IMR-90 (cell line): ENCODE results near the gene OR8B4. TPM values are rescaled to one million over a fixed set of nuclear protein-coding genes. Genes with fewer than 3 reads are reported as not detected.

Source experiments
- ATAC-seq: fragments of 200-7000 bp; cut with Tn5 transposase; 2 replicates; pipeline ENCODE4 v1.9.1; 2020; ENCODE audit warnings: low read depth, mild to moderate bottlenecking, moderate library complexity
- BruUV-seq: library from RNA; stranded (reverse); fragments of 400-500 nt; replicated peaks from 2 replicates; lab custom pipeline; 2021; lab: Mats Ljungman, UMichigan
- CTCF ChIA-PET: fragments of 300-600 bp; formaldehyde crosslinking; extraction: SDS; loops from one replicate; lab custom pipeline; 2021; ENCODE audit warnings: antibody characterized with exemption; lab: Yijun Ruan, JAX
- POLR2A ChIA-PET: fragments of 300-600 bp; sonication (Branson Sonifier 250); formaldehyde crosslinking; loops from one replicate; lab custom pipeline; 2022; ENCODE audit warnings: antibody characterized with exemption; ENCODE audit not compliant: unreplicated experiment; lab: Charles Lee
- DNase-seq: peaks from one replicate; pipeline ENCODE4 v3.0.0; 2013
- H2AFZ ChIP-seq: replicated peaks from 2 replicates; pipeline ENCODE3; 2013; ENCODE audit warnings: low read length, mild to moderate bottlenecking; ENCODE audit not compliant: poor library complexity
- H2AK5ac ChIP-seq: 2 replicates; pipeline ENCODE4 v1.6.1; 2013; ENCODE audit warnings: low read depth, low read length, inconsistent platforms
- H2AK9ac ChIP-seq: replicated peaks from 2 replicates; pipeline ENCODE3; 2013; ENCODE audit warnings: mild to moderate bottlenecking, low read depth, low read length, moderate library complexity; ENCODE audit not compliant: poor library complexity
- H2BK120ac ChIP-seq: 2 replicates; pipeline ENCODE4 v1.6.1; 2013; ENCODE audit warnings: low read depth, low read length, inconsistent platforms
- H2BK15ac ChIP-seq: 3 replicates; pipeline ENCODE4 v1.6.1; 2013; ENCODE audit warnings: low read depth, low read length, inconsistent platforms
- H2BK20ac ChIP-seq: 2 replicates; pipeline ENCODE4 v1.6.1; 2013; ENCODE audit warnings: low read depth, mild to moderate bottlenecking, inconsistent platforms, low read length, moderate library complexity
- H2BK5ac ChIP-seq: 2 replicates; pipeline ENCODE4 v1.6.1; 2013; ENCODE audit warnings: mild to moderate bottlenecking, low read depth, low read length, inconsistent platforms; ENCODE audit not compliant: poor library complexity, severe bottlenecking
- H3K14ac ChIP-seq: replicated peaks from 2 replicates; pipeline ENCODE4 v1.6.1; 2013; ENCODE audit warnings: low read depth, low read length, inconsistent platforms
- H3K18ac ChIP-seq: 2 replicates; pipeline ENCODE4 v1.6.1; 2013; ENCODE audit warnings: low read depth, low read length, control low read depth
- H3K23ac ChIP-seq: 2 replicates; pipeline ENCODE4 v1.6.1; 2013; ENCODE audit warnings: low read depth, low read length, inconsistent platforms
- H3K27ac ChIP-seq: 2 replicates; pipeline ENCODE4 v1.5.1; 2013; ENCODE audit warnings: mild to moderate bottlenecking, control low read depth, low read length; ENCODE audit not compliant: insufficient read depth
- H3K27me3 ChIP-seq: 2 replicates; pipeline ENCODE4 v1.6.1; 2013; ENCODE audit warnings: low read length; ENCODE audit not compliant: control insufficient read depth, insufficient read depth
- H3K36me3 ChIP-seq: 2 replicates; pipeline ENCODE4 v1.6.1; 2013; ENCODE audit warnings: low read length, mixed read lengths; ENCODE audit not compliant: control insufficient read depth, insufficient read depth
- H3K4ac ChIP-seq: 2 replicates; pipeline ENCODE4 v1.6.1; 2013; ENCODE audit warnings: low read depth, low read length, inconsistent platforms
- H3K4me1 ChIP-seq: 2 replicates; pipeline ENCODE4 v1.6.1; 2013; ENCODE audit warnings: low read length, mixed read lengths; ENCODE audit not compliant: control insufficient read depth, insufficient read depth
- H3K4me2 ChIP-seq: 2 replicates; pipeline ENCODE4 v1.6.1; 2013; ENCODE audit warnings: low read depth, mild to moderate bottlenecking, control low read depth, low read length, moderate library complexity
- H3K4me3 ChIP-seq: 2 replicates; pipeline ENCODE4 v1.5.1; 2013; ENCODE audit warnings: low read depth, mild to moderate bottlenecking, control low read depth, low read length, moderate library complexity; ENCODE audit not compliant: insufficient read depth
- H3K56ac ChIP-seq: 2 replicates; pipeline ENCODE4 v1.6.1; 2013; ENCODE audit warnings: low read length, inconsistent platforms; ENCODE audit not compliant: insufficient read depth; ENCODE audit errors: extremely low read depth
- H3K79me1 ChIP-seq, 2 experiments: 2 replicates each; pipeline ENCODE4 v1.6.1; 2013; ENCODE audit warnings: low read length in 2 of 2, inconsistent platforms in 1 of 2, low read depth in 1 of 2
- H3K9ac ChIP-seq: 2 replicates; pipeline ENCODE4 v1.6.1; 2013; ENCODE audit warnings: low read depth, low read length, control low read depth
- H3K9me1 ChIP-seq: 2 replicates; pipeline ENCODE4 v1.6.1; 2013; ENCODE audit warnings: low read length, inconsistent platforms; ENCODE audit not compliant: insufficient read depth
- H3K9me3 ChIP-seq: 2 replicates; pipeline ENCODE4 v1.6.1; 2013; ENCODE audit warnings: low read length; ENCODE audit not compliant: control insufficient read depth, insufficient read depth
- H4K20me1 ChIP-seq: 2 replicates; pipeline ENCODE4 v1.6.1; 2013; ENCODE audit warnings: low read length, inconsistent platforms; ENCODE audit not compliant: insufficient read depth
- H4K5ac ChIP-seq: 2 replicates; pipeline ENCODE4 v1.6.1; 2013; ENCODE audit warnings: mild to moderate bottlenecking, low read depth, low read length, control low read depth
- H4K8ac ChIP-seq, 2 experiments: 2 replicates each; pipeline ENCODE4 v1.6.1; 2013; ENCODE audit warnings: low read depth in 2 of 2, low read length in 2 of 2, control low read depth in 1 of 2, inconsistent platforms in 1 of 2
- H4K91ac ChIP-seq: 2 replicates; pipeline ENCODE4 v1.6.1; 2013; ENCODE audit warnings: low read depth, low read length, inconsistent platforms; ENCODE audit not compliant: insufficient read depth
- BHLHE40 ChIP-seq: fragments of 150-350 bp; IDR thresholded peaks from 2 replicates; pipeline ENCODE4 v1.6.1; 2016; ENCODE audit warnings: mild to moderate bottlenecking, low read depth, low read length
- CEBPB ChIP-seq: IDR thresholded peaks from 2 replicates; pipeline ENCODE4 v1.6.1; 2012; ENCODE audit warnings: low read depth, low read length, improper control_type of control experiment
- FOS ChIP-seq: fragments of 150-350 bp; IDR thresholded peaks from 2 replicates; pipeline ENCODE4 v1.6.1; 2016; ENCODE audit warnings: low read depth, low read length
- MAFK ChIP-seq: IDR thresholded peaks from 2 replicates; pipeline ENCODE4 v1.6.1; 2012; ENCODE audit warnings: low read depth, low read length, improper control_type of control experiment
- MXI1 ChIP-seq: IDR thresholded peaks from 2 replicates; pipeline ENCODE4 v1.6.1; 2012; ENCODE audit warnings: low read depth, mild to moderate bottlenecking, low read length, moderate library complexity, borderline replicate concordance
- NFE2L2 ChIP-seq: fragments of 150-350 bp; IDR thresholded peaks from 2 replicates; pipeline ENCODE4 v1.6.1; 2016; ENCODE audit warnings: low read depth, mild to moderate bottlenecking, low read length
- POLR2A ChIP-seq: IDR thresholded peaks from 2 replicates; pipeline ENCODE4 v1.6.1; 2012; ENCODE audit warnings: mild to moderate bottlenecking, low read depth, low read length
- WGBS, 2 experiments: methylation state at CpG; one replicate each; pipeline versions ENCODE4 v1.1.5 to v1.1.7; 2013; ENCODE audit warnings: missing lambda C conversion rate in 2 of 2; ENCODE audit not compliant: insufficient read length in 1 of 2; ENCODE audit errors: extremely low coverage in 2 of 2; 5-methylcytosine and 5-hydroxymethylcytosine counted together
- dilution Hi-C: fragments of 300-500 bp; cut with HindIII; formaldehyde crosslinking; loops from one replicate; pipeline ENCODE4 v1.14.3; 2018; ENCODE audit warnings: low sequenced_read_pairs; ENCODE audit not compliant: unreplicated experiment
- in situ Hi-C: fragments of 300-500 bp; cut with MboI; formaldehyde crosslinking; loops from 3 replicates; pipeline ENCODE4 v1.14.3; 2019; ENCODE audit warnings: low sequenced_read_pairs, inconsistent platforms, mixed read lengths
- intact Hi-C: fragments of 100-400 bp; cut with micrococcal nuclease; formaldehyde crosslinking; loops from 2 replicates; pipeline ENCODE4 v1.10.0; 2022
- polyA plus RNA-seq, 3 experiments: library from polyadenylated mRNA; depleted of rRNA; stranded (reverse); fragments of >200 nt; gene quantifications; 2 replicates each; pipeline ENCODE4 v1.2.3, GENCODE V29; 2012; ENCODE audit warnings: low replicate concordance in 1 of 3
- total RNA-seq: library from RNA; depleted of rRNA; stranded (reverse); fragments of >200 nt; gene quantifications from 2 replicates; pipeline ENCODE4 v1.2.3, GENCODE V29; 2012
- TF ChIP-seq, protein P1 (sequence below): fragments of 150-350 bp; IDR thresholded peaks from 2 replicates; pipeline ENCODE4 v1.6.1; 2017; ENCODE audit warnings: mild to moderate bottlenecking, antibody characterized with exemption, low read length, low read depth

OR8B4 gene
- total and polyA plus RNA-seq, 2 of the 4 experiments (the other 2 are of a cell fraction), result not detected

DNA sequence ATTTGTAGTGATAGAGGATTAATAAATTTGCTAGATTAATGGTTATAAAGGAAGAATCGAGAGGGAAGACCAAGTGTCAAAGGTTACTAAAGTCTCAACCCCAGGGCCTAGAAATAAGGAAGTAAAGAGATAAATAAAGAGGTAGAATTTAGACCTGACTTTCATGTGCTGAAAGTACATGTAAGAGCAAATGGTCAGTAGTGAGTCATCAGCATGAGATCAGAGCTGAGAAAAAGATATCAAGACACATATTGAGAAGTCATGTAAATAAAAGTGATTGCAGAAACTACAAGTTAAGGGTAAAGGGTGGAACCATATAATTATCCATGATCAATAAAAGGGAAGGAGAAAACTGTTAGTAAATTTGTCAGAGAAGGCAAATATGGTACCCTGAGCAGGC lies 22.2 kb upstream of the OR8B4 start:
- ChIA-PET POLR2A (no interaction called here), CTCF (no interaction called here)
- DNase-seq (peak; percentile 15), ATAC-seq (no peak)
- Histone ChIP-seq H4K91ac (no peak overlapping the region), H2BK5ac (no peak overlapping the region), H3K27me3 (no peaks in the 10 kb centered on the region), H3K4me3 (no peak overlapping the region), H2AK5ac (no peak overlapping the region), H2BK15ac (no peak overlapping the region), H4K20me1 (no peaks in the 10 kb centered on the region), H3K9me1 (no peaks in the 10 kb centered on the region), H2AK9ac (no peak overlapping the region), H2AFZ (no peak overlapping the region), H4K5ac (no peak overlapping the region), H3K14ac (no peak overlapping the region), H3K4me1 (no peaks in the 10 kb centered on the region), H3K18ac (no peak overlapping the region), H3K4ac (no peak overlapping the region), H3K4me2 (no peak overlapping the region), H2BK120ac (no peak overlapping the region), H3K9ac (no peak overlapping the region), H4K8ac (no peak overlapping the region), H2BK20ac (no peak overlapping the region), H3K36me3 (no peaks in the 10 kb centered on the region), H3K9me3 (no peaks in the 10 kb centered on the region), H3K27ac (no peak overlapping the region), H3K56ac (no peak overlapping the region), H3K23ac (no peak overlapping the region), H3K79me1 (no peaks in the 10 kb centered on the region)
- 14% methylated on average over 1 of the region's 1 CpG; no CpG with 5 or more reads in 1 of the 2 experiments for WGBS, 2 experiments
- TF ChIP-seq NFE2L2 (no peak), CEBPB (no peak), MAFK (no peak), POLR2A (no peak), BHLHE40 (no peak), MXI1 (no peak), FOS (no peak)
- TF ChIP-seq, protein P1, sequence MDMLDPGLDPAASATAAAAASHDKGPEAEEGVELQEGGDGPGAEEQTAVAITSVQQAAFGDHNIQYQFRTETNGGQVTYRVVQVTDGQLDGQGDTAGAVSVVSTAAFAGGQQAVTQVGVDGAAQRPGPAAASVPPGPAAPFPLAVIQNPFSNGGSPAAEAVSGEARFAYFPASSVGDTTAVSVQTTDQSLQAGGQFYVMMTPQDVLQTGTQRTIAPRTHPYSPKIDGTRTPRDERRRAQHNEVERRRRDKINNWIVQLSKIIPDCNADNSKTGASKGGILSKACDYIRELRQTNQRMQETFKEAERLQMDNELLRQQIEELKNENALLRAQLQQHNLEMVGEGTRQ, result no peak
- BruUV-seq, result no TSS peak
- dilution Hi-C loops (no loop called here), in situ Hi-C loops (no loop called here), intact Hi-C loops (no loop called here)
